ENCODE measurements around the gene LYRM2. TPM values are rescaled to one million over a fixed set of nuclear protein-coding genes. Genes with fewer than 3 reads are reported as not detected.

Gene LYRM2
- total and polyA plus RNA-seq, 9 of the 15 experiments (the other 6 are each of a cell fraction or from before 2014, with no cell fraction given): 13.9 to 115 (median 42.9) TPM

GRCh38 chr6:89650579-89650978 is 12.0 kb upstream of the LYRM2 start:
- in situ Hi-C loops (cut with MboI): no loop called here
- Histone ChIP-seq H4K20me1 (replicated peaks; ENCODE audit: control insufficient read depth, insufficient read depth, low read length) (no peaks in the 10 kb centered on the region; the same call in 1 of the 2 replicates), H3K4me2 (ENCODE audit: insufficient read depth, low read length) (no peak overlapping the region), H3K27ac (ENCODE audit: extremely low read depth, low read depth, low read length) (no peak overlapping the region), H3K9me3 (replicated peaks; ENCODE audit: control insufficient read depth, insufficient read depth, low read depth, low read length) (no peaks in the 10 kb centered on the region), H3K9me1 (ENCODE audit: control insufficient read depth, insufficient read depth, low read length) (no peaks in the 10 kb centered on the region), H2AFZ (ENCODE audit: low read depth, low read length) (no peak overlapping the region), H3K27me3 (ENCODE audit: control insufficient read depth in 2 of 2, insufficient read depth in 2 of 2, low read length in 2 of 2) (no peaks in the 10 kb centered on the region), H3K4me1 (replicated peaks in 1 of 2; ENCODE audit: control insufficient read depth in 2 of 2, insufficient read depth in 2 of 2, low read length in 2 of 2) (no peaks in the 10 kb centered on the region), H3K9ac (ENCODE audit: insufficient read depth in 1 of 2, low read depth in 2 of 2, low read length in 2 of 2) (no peak overlapping the region), H3K36me3 (ENCODE audit: control insufficient read depth, insufficient read depth, low read length) (peaks cover 93% of the 10 kb centered on the region), H3K4me3 (no peak overlapping the region), H3K79me2 (ENCODE audit: control insufficient read depth, insufficient read depth, low read length) (no peaks in the 10 kb centered on the region)
- BruUV-seq (replicated peaks): no TSS peak
- FAIRE-seq (no peak), DNase-seq (ENCODE audit: extremely low read depth in 1 of 4, low spot score in 3 of 4) (no peak), ATAC-seq (no peak)
- CTCF ChIA-PET (ENCODE audit: low intra/inter-chr PET ratio): no interaction called here
- POLR2A ChIA-PET: interaction anchor here (4.2 kb wide), 1 partner anchor 12 kb away, joined by 15 read pairs; the partner anchor contains the start of gene LYRM2
- TF ChIP-seq ZNF77 (CRISPR knock-in tag; IDR thresholded peaks at IDR 0.05): no peak
- intact Hi-C loops (cut with micrococcal nuclease): no loop called here
- 93% methylated on average over 8 of the region's 8 CpGs for WGBS (ENCODE audit: insufficient coverage, low coverage, missing lambda C conversion rate)

DNA sequence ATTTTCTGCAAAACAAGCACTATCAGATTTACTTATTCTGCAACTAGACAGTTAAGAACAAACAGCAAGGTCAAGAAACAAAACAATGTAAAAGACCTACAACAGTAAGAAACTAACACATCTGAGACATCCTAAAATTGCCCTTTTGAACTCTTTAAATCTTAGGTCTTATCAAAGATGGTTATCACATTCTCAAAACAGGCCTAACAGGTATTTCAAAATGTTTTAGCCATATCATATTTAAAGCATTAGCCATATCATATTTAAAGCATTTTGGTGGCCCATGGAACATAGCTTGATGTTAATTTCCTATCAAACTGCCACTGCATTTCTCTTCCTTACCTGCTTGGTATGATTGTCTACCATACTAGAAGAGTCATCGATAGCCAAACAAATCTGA is 11.1 kb upstream of the LYRM2 start:
- Histone ChIP-seq H3K9me3 (replicated peaks; ENCODE audit: control insufficient read depth, insufficient read depth, low read depth, low read length) (no peaks in the 10 kb centered on the region), H3K27ac (ENCODE audit: extremely low read depth, low read depth, low read length) (no peak overlapping the region), H3K9me1 (ENCODE audit: control insufficient read depth, insufficient read depth, low read length) (no peaks in the 10 kb centered on the region), H2AFZ (ENCODE audit: low read depth, low read length) (no peak overlapping the region), H3K36me3 (ENCODE audit: control insufficient read depth, insufficient read depth, low read length) (peaks cover 93% of the 10 kb centered on the region), H3K9ac (ENCODE audit: insufficient read depth in 1 of 2, low read depth in 2 of 2, low read length in 2 of 2) (no peak overlapping the region), H3K4me1 (replicated peaks in 1 of 2; ENCODE audit: control insufficient read depth in 2 of 2, insufficient read depth in 2 of 2, low read length in 2 of 2) (no peaks in the 10 kb centered on the region), H3K4me2 (ENCODE audit: insufficient read depth, low read length) (no peak overlapping the region), H3K79me2 (ENCODE audit: control insufficient read depth, insufficient read depth, low read length) (no peaks in the 10 kb centered on the region), H4K20me1 (replicated peaks; ENCODE audit: control insufficient read depth, insufficient read depth, low read length) (no peaks in the 10 kb centered on the region; the same call in 1 of the 2 replicates), H3K27me3 (ENCODE audit: control insufficient read depth in 2 of 2, insufficient read depth in 2 of 2, low read length in 2 of 2) (no peaks in the 10 kb centered on the region), H3K4me3 (no peak overlapping the region)
- DNase-seq (ENCODE audit: extremely low read depth in 1 of 4, low spot score in 3 of 4): no peak
- ChIA-PET POLR2A (interaction anchor here (0.6 to 4.2 kb wide), 2 partner anchors 11 to 35 kb away, joined by 3 to 15 read pairs; partner anchors contain the start of gene LYRM2), CTCF (ENCODE audit: low intra/inter-chr PET ratio) (no interaction called here)
- no TSS peak for BruUV-seq (replicated peaks)
- intact Hi-C loops (cut with micrococcal nuclease) (no loop called here), in situ Hi-C loops (cut with MboI) (no loop called here)
- 100% methylated on average over 1 of the region's 1 CpG for WGBS (ENCODE audit: insufficient coverage, low coverage, missing lambda C conversion rate)
- no peak for FAIRE-seq
- ATAC-seq: no peak
- TF ChIP-seq CXXC5 (CRISPR knock-in tag; IDR thresholded peaks at IDR 0.05) (no peak), CEBPB (tag; IDR thresholded peaks at IDR 0.05) (no peak), TSHZ1 (CRISPR knock-in tag; IDR thresholded peaks at IDR 0.05) (no peak), ZFP30 (CRISPR knock-in tag; IDR thresholded peaks at IDR 0.05; ENCODE audit: borderline replicate concordance) (no peak), CREB3 (tag; conservative IDR thresholded peaks at IDR 0.05; ENCODE audit: low read depth) (no peak), NBN (IDR thresholded peaks at IDR 0.05; ENCODE audit: low read depth) (no peak), BRD9 (IDR thresholded peaks at IDR 0.05; ENCODE audit: low read depth, partially characterized antibody) (no peak), PHF8 (IDR thresholded peaks at IDR 0.05; ENCODE audit: borderline replicate concordance, low read length) (no peak), BACH1 (tag; IDR thresholded peaks at IDR 0.05) (no peak), ARHGAP35 (IDR thresholded peaks at IDR 0.05; ENCODE audit: partially characterized antibody) (no peak), BRF1 (IDR thresholded peaks at IDR 0.05; ENCODE audit: borderline replicate concordance, extremely low read depth, insufficient read length) (no peak), NUFIP1 (IDR thresholded peaks at IDR 0.05; ENCODE audit: partially characterized antibody) (no peak)

Data from K562 (cell line).